IPS-18a (cell line): ENCODE data around the gene SPINT3.

Experiments used
- H3K27ac ChIP-seq: one replicate; pipeline ENCODE4 v1.5.1; 2013; ENCODE audit warnings: low read length
- H3K27me3 ChIP-seq: one replicate; pipeline ENCODE4 v1.6.1; 2013; ENCODE audit warnings: mild to moderate bottlenecking, low read length; ENCODE audit not compliant: control insufficient read depth, insufficient read depth
- H3K36me3 ChIP-seq: one replicate; pipeline ENCODE4 v1.6.1; 2013; ENCODE audit warnings: low read depth, low read length; ENCODE audit not compliant: control insufficient read depth
- H3K4me1 ChIP-seq: one replicate; pipeline ENCODE4 v1.6.1; 2013; ENCODE audit warnings: low read depth, low read length; ENCODE audit not compliant: control insufficient read depth
- H3K4me3 ChIP-seq: one replicate; pipeline ENCODE4 v1.5.1; 2013; ENCODE audit warnings: low read length
- H3K9ac ChIP-seq: one replicate; pipeline ENCODE4 v1.6.1; 2013; ENCODE audit warnings: mild to moderate bottlenecking, low read length, moderate library complexity
- H3K9me3 ChIP-seq: one replicate; pipeline ENCODE4 v1.6.1; 2013; ENCODE audit warnings: low read depth, low read length; ENCODE audit not compliant: control insufficient read depth

Gene SPINT3

DNA sequence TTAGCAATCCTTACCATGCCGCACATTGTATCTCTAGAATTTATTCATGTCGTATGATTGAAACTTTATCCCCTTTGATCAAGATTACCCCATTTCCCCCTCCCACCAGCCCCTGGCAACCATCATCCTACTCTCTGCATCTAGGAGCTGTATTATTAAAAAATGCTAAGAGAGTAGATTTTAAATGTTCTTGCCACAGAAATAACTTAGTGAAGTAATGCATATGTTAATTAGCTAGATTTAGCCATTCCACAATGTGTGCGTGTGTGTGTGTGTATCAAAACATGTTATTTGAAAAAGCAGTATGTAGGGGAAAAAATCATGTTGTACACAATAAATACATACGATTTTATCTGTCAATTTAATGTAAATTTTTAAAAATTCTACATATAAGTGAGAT lies 11.9 kb upstream of the SPINT3 start:
- H3K9ac ChIP-seq, result no peak overlapping the region
- no peaks in the 10 kb centered on the region for H3K4me1 ChIP-seq
- no peak overlapping the region for H3K4me3 ChIP-seq
- H3K27me3 ChIP-seq, result no peaks in the 10 kb centered on the region
- H3K36me3 ChIP-seq, result no peaks in the 10 kb centered on the region
- H3K9me3 ChIP-seq, result no peaks in the 10 kb centered on the region
- H3K27ac ChIP-seq, result no peak overlapping the region

DNA sequence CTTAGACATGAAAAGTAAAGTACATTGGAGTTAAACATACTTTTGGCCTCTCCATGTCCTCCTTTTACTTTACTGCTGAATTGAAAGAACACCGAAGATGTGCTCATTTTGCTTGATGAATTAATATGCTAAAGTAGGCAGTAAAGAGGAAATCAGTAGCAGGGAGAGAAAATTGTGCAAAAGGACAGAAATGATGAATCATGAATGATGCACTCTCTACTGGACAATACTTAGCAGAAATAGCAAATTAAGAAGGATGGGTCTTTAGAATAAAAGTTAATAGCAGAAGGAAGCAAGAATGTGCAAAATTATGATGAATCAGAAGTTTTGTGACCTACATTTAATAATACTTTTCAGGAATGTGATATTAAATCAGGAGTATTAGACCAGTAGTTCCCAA lies 8.4 kb upstream of the SPINT3 start:
- no peak overlapping the region for H3K27ac ChIP-seq
- no peak overlapping the region for H3K9ac ChIP-seq
- H3K4me3 ChIP-seq, result no peak overlapping the region
- no peaks in the 10 kb centered on the region for H3K4me1 ChIP-seq
- H3K27me3 ChIP-seq, result no peaks in the 10 kb centered on the region
- H3K9me3 ChIP-seq, result no peaks in the 10 kb centered on the region
- H3K36me3 ChIP-seq, result no peaks in the 10 kb centered on the region

DNA sequence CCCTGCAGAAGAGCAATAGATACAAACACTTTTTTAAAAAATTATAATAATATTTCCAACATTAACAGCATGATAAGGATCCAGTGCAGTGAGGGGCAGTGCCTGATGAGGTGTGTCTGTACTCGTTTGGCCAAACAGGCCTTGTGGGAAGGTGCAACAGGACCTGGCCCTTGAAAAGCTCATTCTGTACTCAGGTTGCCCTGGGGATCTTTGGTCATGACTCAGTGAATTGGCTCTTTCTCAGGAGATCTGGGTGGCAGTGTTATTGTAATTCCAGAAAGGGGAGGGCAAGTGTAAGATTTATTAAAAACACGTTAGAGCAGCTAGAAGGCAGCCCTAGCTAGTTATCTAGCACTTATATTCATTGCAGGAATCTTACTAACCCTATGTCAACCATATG lies 2.9 kb upstream of the SPINT3 start:
- H3K27ac ChIP-seq, result no peak overlapping the region
- no peak overlapping the region for H3K9ac ChIP-seq
- peaks cover 2% of the 10 kb centered on the region for H3K4me1 ChIP-seq
- H3K9me3 ChIP-seq, result no peaks in the 10 kb centered on the region
- no peaks in the 10 kb centered on the region for H3K27me3 ChIP-seq
- no peaks in the 10 kb centered on the region for H3K36me3 ChIP-seq
- H3K4me3 ChIP-seq, result no peak overlapping the region

DNA sequence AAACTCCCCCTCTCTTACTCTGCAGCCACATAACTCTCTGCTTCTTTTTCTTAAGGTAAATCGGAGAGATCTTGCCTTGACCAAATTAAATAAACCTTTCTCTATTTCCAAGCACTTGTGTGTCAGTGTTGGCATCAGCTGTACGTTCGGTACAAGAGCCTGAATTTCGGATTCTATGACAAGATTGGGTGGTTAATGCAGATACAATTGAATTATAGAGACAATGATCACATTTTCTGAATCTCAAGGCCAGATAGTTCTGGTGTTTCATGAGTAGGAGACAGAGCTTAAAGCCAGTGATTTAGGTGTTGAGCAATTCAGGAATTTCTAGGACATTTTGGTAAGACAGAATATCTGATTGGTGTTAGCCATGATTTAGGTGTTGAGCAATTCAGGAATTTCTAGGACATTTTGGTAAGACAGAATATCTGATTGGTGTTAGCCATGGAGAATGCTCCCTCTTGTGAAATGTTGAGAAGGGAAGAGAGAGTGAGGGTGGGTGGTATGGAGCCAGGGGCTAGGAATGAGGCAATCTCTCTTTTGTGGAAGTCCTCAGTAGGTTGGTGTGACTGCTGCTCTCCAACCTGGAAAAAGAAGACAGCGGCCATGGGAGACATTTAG lies 5.1 kb downstream of the SPINT3 start:
- peaks cover 2% of the 10 kb centered on the region for H3K4me1 ChIP-seq

DNA sequence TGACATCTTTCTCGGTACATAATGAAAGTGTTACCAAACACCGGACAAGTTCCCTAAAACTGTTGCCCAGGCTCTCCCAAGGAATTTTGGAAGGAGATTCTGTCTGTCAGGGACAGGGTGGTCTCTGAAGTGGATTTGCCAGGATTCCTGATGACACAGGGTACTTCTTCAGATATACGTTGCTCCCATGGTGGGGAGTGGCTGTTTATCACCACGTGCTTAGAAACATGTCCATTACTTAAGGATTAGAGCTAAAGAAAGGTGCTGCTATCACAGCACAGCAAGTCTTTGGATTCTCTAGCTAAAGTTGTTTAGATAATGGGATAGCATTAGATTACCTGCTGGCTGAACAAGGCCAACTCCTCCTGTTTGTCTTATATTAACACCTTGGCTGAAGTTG lies 6.3 kb downstream of the SPINT3 start:
- Histone ChIP-seq H3K9ac (no peak overlapping the region), H3K27ac (no peak overlapping the region)

More for the DNA sequence above, 5.1 kb downstream of the SPINT3 start:
- Histone ChIP-seq H3K27ac (no peak overlapping the region), H3K36me3 (no peaks in the 10 kb centered on the region), H3K27me3 (no peaks in the 10 kb centered on the region), H3K9ac (no peak overlapping the region), H3K9me3 (no peaks in the 10 kb centered on the region), H3K4me3 (no peak overlapping the region)

DNA sequence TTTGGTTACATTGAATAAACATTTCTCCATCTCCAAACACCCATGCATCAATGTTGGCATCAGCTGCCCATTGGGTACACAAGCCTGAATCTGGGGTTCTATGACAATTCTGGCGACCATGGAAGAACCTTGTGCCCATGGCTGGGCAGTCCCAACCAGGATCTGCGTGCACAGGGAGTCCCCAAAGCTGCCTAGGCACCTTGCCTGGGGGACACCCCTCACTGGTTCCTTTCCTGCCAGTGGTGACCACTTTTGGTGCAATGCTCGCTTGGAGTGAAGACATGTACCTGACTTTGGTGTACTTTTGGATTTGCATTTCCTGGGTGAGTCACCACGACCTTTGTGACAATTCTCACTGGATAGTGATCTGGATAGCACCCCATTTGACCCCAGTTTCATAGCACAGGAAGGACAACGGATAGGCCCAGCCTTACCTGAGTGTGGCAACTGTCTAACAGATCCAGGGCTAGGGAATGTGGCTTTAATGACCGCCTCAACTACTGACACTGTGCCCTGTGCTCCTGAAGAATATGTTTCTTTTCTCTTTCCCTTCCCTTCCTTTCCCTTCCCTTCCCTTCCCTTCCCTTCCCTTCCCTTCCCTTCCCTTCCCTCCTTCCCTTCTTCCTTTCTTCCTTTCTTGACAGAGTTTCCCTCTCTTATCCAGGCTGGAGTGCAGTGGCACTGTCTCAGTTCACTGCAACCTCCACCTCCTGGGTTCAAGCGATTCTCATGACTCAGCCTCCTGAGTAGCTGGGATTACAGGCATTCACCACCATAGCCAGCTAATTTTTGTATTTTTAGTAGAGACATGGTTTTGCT lies 7.1 kb downstream of the SPINT3 start:
- no peaks in the 10 kb centered on the region for H3K27me3 ChIP-seq
- H3K9ac ChIP-seq, result no peak overlapping the region
- H3K9me3 ChIP-seq, result no peaks in the 10 kb centered on the region
- H3K4me3 ChIP-seq, result no peak overlapping the region
- H3K4me1 ChIP-seq, result no peaks in the 10 kb centered on the region
- no peaks in the 10 kb centered on the region for H3K36me3 ChIP-seq
- no peak overlapping the region for H3K27ac ChIP-seq

More for the DNA sequence above, 6.3 kb downstream of the SPINT3 start:
- H3K4me3 ChIP-seq, result no peak overlapping the region
- H3K4me1 ChIP-seq, result no peaks in the 10 kb centered on the region
- no peaks in the 10 kb centered on the region for H3K9me3 ChIP-seq
- no peaks in the 10 kb centered on the region for H3K27me3 ChIP-seq
- H3K36me3 ChIP-seq, result no peaks in the 10 kb centered on the region

DNA sequence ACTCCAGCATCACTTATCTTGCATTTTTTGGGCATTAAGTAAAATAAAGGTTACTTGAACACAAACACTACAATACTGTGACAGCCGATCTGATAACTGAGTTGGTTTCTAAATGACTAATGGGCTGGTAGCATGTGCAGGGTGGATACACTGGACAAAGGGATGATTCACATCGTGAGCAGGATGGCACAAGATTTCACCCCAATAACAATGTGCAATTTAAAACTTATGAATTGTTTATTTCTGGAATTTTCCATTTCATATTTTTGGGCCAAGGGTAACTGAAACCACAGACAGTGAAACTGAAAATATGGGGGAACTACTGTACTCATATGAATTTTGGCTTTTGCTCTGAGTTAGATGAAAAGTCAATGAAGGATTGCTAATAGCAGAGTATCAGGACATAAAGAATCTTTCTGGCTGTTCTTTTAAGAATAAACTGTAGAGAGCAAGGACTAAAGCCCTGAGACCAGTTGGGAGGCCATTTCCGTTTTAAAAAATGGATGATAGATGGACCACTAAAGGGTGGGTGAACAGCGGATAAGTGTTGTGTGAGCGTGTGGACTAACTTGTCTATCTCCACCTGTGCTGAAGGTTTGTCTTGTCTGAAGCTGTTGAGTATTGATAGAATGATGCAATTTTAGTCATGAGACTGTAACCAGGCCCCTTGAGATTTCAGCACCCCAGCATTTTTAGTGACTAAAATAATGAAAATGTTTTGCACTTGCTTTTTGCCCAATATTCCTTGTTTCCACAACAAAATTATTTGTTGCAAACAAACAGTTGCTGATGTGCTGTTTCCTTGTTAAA lies 8.2 kb downstream of the SPINT3 start:
- Histone ChIP-seq H3K27ac (no peak overlapping the region), H3K27me3 (no peaks in the 10 kb centered on the region), H3K4me3 (no peak overlapping the region)

DNA sequence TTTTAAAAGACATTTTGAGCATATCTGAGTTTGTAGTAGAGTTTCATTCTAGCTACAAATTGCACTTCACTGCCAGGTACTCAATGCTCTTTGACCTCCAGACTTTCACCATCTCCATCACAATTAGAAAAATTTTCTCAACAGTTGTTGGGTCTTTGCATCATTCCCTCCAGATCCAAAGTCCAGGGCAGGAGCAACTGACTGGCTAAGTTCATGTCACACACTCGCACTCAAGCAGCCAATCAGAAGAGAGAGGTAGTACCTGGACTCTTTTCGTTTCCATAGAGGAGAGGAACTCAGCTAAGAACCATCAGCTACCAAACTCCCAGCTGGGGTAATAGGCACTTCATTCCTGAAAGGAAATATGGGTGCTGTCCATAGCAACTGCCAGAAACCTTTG lies 9.0 kb downstream of the SPINT3 start:
- H3K9ac ChIP-seq, result no peak overlapping the region
- no peak overlapping the region for H3K27ac ChIP-seq
- no peaks in the 10 kb centered on the region for H3K36me3 ChIP-seq
- H3K4me3 ChIP-seq, result no peak overlapping the region
- H3K4me1 ChIP-seq, result no peaks in the 10 kb centered on the region
- no peaks in the 10 kb centered on the region for H3K27me3 ChIP-seq
- H3K9me3 ChIP-seq, result no peaks in the 10 kb centered on the region

More for the DNA sequence above, 8.2 kb downstream of the SPINT3 start:
- Histone ChIP-seq H3K9ac (no peak overlapping the region), H3K36me3 (no peaks in the 10 kb centered on the region), H3K4me1 (no peaks in the 10 kb centered on the region), H3K9me3 (no peaks in the 10 kb centered on the region)

DNA sequence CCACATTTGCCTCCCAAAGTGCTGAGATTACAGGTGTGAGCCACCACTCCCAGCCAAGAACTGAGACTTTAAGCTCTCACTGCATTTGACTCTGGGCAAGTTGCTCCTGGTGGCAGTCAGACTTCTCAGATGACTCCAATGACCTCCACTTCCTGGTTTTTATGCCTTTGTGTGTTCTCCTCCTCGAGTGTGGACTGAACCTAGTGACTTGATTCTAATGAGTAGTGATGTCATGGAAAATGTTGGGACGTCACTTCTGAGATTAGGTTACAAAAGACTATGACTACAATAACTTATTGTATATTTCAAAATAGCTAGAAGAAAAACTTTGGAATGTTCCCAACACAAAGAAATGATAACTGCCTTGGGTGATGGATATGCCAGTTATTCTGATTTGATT lies 12.0 kb downstream of the SPINT3 start:
- no peak overlapping the region for H3K27ac ChIP-seq
- H3K36me3 ChIP-seq, result no peaks in the 10 kb centered on the region

DNA sequence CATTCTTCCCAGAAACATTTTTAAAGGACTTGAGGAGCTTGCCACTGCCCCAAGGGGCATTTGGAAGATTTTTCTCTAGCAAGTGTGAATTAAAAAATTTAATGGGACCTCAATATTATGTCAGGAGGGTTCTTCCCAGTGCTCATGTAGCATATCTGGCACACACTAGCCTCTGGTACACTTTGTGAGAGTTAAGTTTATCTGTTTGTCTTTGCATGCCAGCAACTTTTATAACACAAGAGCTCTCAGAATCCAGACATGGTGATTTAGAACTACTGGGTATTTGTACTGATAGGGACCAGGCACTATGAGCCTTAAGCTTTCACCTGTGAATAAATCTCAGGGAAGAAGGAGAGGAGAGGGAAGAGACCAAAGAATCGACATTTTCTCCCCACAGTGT lies 12.9 kb downstream of the SPINT3 start:
- no peaks in the 10 kb centered on the region for H3K27me3 ChIP-seq

More for the DNA sequence above, 12.0 kb downstream of the SPINT3 start:
- no peaks in the 10 kb centered on the region for H3K9me3 ChIP-seq
- H3K27me3 ChIP-seq, result no peaks in the 10 kb centered on the region
- no peak overlapping the region for H3K4me3 ChIP-seq
- no peak overlapping the region for H3K9ac ChIP-seq
- H3K4me1 ChIP-seq, result no peaks in the 10 kb centered on the region

DNA sequence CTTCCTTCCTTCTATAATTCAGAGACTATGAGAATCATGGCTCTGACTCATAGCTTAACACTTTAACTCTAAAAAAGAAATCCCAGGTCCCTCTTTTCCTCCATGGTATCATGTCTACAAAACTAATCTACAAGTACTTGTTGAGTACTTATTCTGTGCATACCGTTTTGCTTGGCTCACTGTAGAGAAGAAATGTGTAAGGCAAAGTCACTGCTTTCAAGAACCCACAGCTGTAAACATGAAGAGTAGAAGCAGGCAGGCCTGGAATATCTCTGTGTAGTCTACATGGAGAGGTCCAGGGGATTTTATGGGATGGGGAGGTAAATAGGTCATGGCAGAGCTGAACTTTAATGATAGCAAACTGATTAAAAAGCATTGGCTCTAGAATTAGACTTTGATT lies 13.8 kb downstream of the SPINT3 start:
- no peak overlapping the region for H3K4me3 ChIP-seq
- H3K9me3 ChIP-seq, result no peaks in the 10 kb centered on the region
- no peak overlapping the region for H3K27ac ChIP-seq
- H3K4me1 ChIP-seq, result no peaks in the 10 kb centered on the region
- no peaks in the 10 kb centered on the region for H3K27me3 ChIP-seq
- no peaks in the 10 kb centered on the region for H3K36me3 ChIP-seq
- no peak overlapping the region for H3K9ac ChIP-seq

More for the DNA sequence above, 12.9 kb downstream of the SPINT3 start:
- Histone ChIP-seq H3K4me3 (no peak overlapping the region), H3K36me3 (no peaks in the 10 kb centered on the region), H3K9me3 (no peaks in the 10 kb centered on the region), H3K27ac (no peak overlapping the region), H3K9ac (no peak overlapping the region), H3K4me1 (no peaks in the 10 kb centered on the region)
